ENCODE measurements around the gene NFATC2. TPM values are rescaled to one million over a fixed set of nuclear protein-coding genes. Genes with fewer than 3 reads are reported as not detected.
A peak's percentile ranks its signal among the peaks of the same experiment; 100 is the strongest.

Gene NFATC2
- total RNA-seq, 1 donor from 2014 or later = 0.76 TPM

DNA sequence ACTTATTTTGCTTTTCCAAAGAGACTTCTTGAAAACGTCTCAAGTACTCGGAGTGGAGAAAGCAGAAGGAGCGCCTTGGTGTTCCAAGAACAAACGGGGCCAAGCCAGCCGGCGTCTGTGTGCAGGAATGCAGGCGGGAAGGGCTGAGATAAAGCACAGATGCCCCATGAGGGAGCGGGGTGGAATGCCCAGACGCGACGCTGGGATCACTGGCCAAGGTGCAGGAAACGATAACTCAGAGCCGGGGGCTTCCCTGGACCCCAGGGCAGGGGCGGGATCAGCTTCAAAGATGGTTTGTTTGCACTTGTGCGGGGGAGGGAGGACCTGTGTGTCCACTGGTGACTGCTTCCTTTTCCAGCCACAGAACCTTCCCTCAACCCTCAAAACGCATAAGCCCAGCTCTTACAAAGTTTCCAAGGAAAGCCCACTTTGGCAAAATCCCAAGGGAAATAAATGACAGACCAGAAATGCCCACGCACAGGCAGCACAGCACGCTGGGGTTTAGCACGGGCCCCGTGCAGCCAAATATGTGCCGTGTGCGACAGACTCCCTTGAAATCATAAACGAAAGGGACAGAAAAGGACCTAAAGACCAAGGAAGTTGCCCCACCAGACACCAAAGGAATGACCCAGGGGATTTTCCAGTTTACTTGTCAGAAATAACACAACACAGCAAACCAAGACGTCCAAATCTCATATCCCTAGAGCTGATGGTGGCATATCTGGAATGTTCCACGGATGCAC lies 113.9 kb downstream of the NFATC2 start:
- ATAC-seq = no peak

- no peak for ATAC-seq
These were observed 114.7 kb downstream of the NFATC2 start for GRCh38 chr20:51427651-51428291.

DNA sequence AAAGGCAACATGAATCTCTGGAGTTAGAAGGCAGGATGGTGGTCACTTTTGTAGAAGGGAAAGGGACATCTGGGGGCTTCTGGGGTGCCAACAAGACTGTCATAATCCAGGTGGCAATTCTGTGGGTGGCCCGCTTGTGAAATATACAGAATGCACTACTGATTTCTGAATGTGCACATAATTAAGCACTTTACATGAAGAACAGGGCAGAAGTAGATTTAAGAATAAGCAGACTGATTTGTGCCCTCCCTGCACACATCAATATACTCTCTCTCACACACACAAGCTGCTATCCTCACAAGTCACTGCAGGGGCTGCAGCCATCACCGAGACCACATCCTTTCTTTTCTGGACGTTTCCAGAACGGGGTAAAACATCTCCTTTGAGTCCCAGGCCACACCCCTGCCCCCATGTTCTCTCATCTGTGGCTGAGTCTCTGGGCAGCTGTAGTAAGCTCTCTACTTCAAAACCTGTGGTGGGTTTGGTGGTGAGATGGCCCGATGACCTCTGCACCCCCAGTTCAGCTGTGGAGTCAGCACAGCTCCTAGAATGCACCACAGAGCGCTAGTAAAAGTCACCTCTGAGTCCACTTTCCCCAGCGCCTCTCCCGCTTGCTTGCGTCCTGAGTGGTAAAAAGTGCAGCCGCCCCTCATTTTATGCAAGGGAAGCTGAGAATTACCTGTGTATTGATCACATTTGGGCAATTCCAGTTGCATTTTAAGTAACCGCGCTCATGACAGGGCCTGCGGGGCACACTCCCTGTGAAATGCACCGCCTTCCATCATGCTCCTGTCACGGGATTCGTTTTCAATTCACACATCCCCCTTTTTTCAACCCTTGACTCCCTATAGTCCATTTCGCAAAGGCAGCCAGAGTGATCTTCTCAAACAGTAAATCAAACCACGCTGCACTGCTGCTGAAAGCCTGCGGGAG lies 115.5 kb downstream of the NFATC2 start:
- no peak for ATAC-seq

GRCh38 chr20:51425347-51426106 lies 117.0 kb downstream of the NFATC2 start:
- ATAC-seq = no peak

- ATAC-seq = peak; percentile 16
These were observed 118.0 kb downstream of the NFATC2 start for GRCh38 chr20:51424270-51425117.

- no peak for ATAC-seq
These were observed 118.7 kb downstream of the NFATC2 start for GRCh38 chr20:51423810-51424209.

DNA sequence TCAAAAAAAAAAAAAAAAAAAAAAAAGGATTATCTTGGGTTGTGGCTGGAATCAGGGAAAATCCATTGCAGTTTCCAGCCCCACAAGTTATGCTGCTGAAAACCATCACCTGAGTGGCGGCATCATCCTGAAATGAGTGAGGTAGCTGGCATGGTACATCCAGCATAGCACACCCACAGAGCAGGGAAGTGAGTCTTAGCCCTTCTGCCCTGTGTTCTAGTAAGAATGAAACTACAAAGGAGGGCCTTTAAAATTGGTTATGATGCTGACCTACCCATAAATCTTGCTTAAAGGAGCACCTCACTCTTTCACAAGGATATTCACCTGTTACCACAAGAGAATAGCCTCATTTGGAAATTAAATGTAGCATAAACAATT lies 119.2 kb downstream of the NFATC2 start:
- ATAC-seq = no peak

DNA sequence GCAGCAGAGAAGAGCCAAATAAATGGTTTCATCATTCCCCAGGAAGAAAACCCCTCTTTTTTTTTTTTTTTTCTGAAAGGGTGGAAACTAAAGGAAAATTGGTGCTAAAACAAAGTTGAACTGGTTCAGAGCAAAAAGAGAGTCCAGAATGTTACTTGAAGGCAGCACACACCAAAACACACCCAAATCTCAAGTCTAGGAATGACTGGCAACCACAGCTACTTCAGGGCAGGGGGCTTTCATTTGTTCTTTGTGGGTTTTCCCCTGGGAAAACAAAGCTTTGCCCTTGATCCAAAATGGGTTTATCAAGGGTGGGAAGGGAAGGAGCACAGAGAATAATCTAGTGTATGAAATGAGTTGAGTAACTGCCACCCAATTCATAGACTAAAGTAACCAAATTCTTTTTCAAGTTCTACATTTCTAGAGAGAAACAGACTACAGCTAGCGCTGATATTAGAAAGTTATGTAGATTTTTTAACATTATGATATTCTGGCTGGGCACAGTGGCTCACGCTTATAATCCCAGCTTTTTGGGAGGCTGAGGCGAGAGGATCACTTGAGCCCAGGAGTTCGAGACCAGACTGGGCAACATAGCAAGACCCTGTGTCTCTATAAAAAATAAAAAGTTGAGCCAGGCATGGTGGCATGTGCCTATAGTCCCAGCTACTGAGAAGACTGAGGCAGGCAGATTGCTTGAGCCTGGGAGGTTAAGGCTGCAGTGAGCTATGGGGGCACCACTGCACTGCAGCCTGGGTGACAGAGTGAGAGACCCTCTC lies 119.8 kb downstream of the NFATC2 start:
- ATAC-seq = no peak

GRCh38 chr20:51420805-51421204 lies 121.7 kb downstream of the NFATC2 start:
- ATAC-seq = no peak

DNA sequence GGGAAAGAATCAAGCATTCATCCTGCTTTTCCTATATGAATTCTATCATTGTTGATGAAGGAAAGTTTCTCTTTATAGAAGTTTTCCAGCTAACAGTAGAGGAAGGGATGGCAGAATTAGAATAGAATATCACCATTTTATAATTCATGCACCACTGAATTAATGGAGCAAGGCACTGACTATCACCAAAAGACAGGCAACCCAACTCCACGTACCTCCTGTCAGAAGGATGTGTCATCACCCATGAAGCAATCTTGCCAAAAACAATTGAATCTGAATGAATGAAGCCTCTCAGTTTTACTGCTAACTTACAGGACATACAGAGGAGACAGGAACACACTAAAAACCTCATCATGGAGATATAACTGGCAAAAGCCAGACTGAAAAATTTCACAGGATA lies 122.4 kb downstream of the NFATC2 start:
- no peak for ATAC-seq

DNA sequence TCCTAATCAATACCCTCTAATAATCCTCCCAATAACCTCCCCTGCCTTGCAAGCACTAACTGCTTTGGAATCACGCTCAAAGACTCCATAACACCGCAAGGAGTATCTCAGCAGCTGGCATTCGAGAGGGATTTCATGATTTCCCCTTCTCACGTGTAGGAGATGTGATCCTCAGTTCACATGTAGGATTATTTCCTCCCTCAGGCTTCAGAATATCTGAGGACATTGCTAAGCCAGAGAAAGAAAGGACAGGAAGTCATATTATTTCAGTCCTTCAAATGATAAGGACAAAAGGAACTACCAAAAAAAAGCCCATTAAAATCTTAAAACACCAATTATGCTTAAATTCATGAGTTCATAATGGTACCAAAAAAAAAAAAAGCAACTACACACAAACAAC lies 122.9 kb downstream of the NFATC2 start:
- no peak for ATAC-seq

GRCh38 chr20:51419231-51419630 lies 123.3 kb downstream of the NFATC2 start:
- no peak for ATAC-seq

DNA sequence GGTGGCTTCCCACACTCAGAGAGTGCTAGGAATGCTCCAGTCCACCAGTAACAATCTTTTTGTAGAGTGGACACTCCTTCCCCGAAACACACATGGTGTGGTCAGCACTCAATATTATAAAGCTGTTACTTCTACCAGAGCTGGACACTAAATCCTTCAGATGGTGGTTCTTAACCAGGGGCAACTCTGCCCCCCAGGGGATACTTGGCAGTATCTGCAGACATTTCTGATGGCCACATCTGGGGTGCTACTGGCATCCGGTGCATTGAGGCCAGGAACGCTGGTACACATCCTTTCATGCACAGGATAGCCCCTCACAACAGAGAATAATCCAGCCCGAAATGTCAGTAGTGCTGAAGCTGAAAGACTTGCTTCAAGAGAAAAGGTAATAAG lies 124.4 kb downstream of the NFATC2 start:
- ATAC-seq = no peak

DNA sequence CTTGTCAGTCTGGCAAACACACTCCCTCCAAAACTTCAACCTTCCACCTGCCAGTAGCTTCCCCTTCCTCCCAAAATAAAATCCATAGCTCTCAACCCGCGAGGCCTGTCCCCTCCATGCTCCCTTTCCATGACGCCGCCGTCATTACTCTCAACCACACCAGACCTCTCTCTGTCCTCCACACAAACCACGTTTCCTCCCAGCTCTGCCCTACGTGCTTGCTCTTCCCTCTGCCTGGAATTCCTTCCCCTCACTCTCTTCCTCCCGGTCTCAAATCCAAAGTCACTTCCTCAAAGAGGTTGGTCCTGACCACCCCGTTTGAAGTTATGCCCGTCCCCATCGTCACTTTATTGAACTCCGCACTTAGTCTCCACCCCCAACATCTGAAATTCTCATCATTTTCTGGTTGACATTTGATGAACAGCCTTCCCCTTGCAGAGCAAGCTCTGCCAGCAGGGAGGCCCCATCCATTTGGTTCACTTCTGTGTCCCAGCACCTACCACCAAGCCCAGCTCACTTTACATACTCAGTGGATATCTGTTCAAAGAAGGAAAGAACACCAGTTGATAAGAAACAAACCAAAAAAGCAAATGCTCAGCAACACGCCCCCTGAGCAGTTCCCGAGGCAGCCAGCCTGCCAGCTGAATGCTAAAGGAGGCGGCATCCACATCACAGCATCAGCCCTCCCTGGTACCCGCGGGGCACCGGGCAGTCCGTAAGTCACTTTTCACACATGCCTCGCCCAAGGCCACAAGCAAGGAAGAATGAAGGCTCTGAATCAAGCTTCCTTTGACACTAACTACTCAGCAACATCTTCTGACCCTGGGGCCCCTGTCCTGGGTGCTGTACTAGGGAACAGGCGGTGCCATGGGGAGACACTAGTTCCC lies 125.0 kb downstream of the NFATC2 start:
- no peak for ATAC-seq

GRCh38 chr20:51416532-51417249 lies 125.8 kb downstream of the NFATC2 start:
- ATAC-seq = no peak

- ATAC-seq = no peak
These were observed 128.7 kb downstream of the NFATC2 start for GRCh38 chr20:51413857-51414256.

GRCh38 chr20:51412951-51413481 lies 129.5 kb downstream of the NFATC2 start:
- no peak for ATAC-seq

DNA sequence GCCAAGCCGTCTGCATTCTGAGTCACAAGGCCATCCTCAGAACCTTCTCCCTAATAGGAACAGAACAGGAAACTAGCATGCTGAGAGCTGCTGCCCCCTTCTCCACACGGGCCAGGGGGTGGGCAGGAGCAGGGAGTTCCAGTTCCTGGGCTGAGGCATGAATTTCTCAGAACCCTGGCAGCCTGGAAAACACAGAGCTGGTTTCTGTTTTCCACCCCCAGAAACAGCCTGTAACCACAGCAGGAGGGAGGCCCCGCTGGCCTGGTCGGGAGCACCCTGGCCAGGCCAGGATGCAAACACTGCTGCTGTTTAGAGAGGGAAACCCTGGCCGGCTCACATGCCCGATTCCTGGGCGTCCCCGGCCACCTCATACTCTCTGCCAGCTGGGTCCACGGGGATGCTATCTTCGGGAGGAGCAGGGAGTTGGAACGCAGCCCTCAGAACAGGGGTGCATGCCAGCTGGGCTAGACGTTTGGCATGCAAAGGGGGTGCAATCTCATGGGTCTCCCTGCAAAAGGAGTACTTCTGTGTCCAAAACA lies 130.1 kb downstream of the NFATC2 start:
- ATAC-seq = no peak

Data from esophagus mucosa (tissue), 1 donor.